Measurements from ENCODE around the gene BROX.

The BROX gene

GRCh38 chr1:222709700-222710153, 2.6 kb upstream of the BROX start:
- TF ChIP-seq CTCF (IDR thresholded peaks at IDR 0.05; ENCODE audit: low read depth, low read length): no peak
- DNase-seq (ENCODE audit: extremely low read depth, low read depth): no peak

GRCh38 chr1:222711319-222712252, 778 bp upstream of the BROX start:
- TF ChIP-seq CTCF (IDR thresholded peaks at IDR 0.05; ENCODE audit: low read depth, low read length): no peak
- DNase-seq (ENCODE audit: extremely low read depth, low read depth): peak; percentile 24

GRCh38 chr1:222713091-222713961, 962 bp downstream of the BROX start:
- TF ChIP-seq CTCF (IDR thresholded peaks at IDR 0.05; ENCODE audit: low read depth, low read length): no peak

GRCh38 chr1:222716393-222716792, 4.0 kb downstream of the BROX start:
- TF ChIP-seq CTCF (IDR thresholded peaks at IDR 0.05; ENCODE audit: low read depth, low read length): no peak
- no peak for DNase-seq (ENCODE audit: extremely low read depth, low read depth)

More at GRCh38 chr1:222713091-222713961, 962 bp downstream of the BROX start:
- peak; percentile 89 for DNase-seq (ENCODE audit: extremely low read depth, low read depth)

- no peak for TF ChIP-seq CTCF (IDR thresholded peaks at IDR 0.05; ENCODE audit: low read depth, low read length)
- no peak for DNase-seq (ENCODE audit: extremely low read depth, low read depth)
Observed at GRCh38 chr1:222728746-222729145, 16.4 kb downstream of the BROX start.

- no peak for TF ChIP-seq CTCF (IDR thresholded peaks at IDR 0.05; ENCODE audit: low read depth, low read length)
- no peak for DNase-seq (ENCODE audit: extremely low read depth, low read depth)
Observed at GRCh38 chr1:222730866-222731265, 18.5 kb downstream of the BROX start.
